Ovary (tissue), 9 donors: ENCODE results near the gene SSUH2. TPM values are rescaled to one million over a fixed set of nuclear protein-coding genes. Genes with fewer than 3 reads are reported as not detected.

ENCODE experiments used
- DNase-seq, 5 donors: peaks; one replicate each; pipeline ENCODE4 v3.0.0-alpha.2; 2019 to 2020
- H3K27ac ChIP-seq, 2 donors: fragments of 200-600 bp; one replicate each; pipeline versions ENCODE4 v1.5.1 to v1.8.0; 2019 to 2022
- H3K27me3 ChIP-seq: fragments of 200-600 bp; one replicate; pipeline ENCODE4 v1.8.0; 2022
- H3K36me3 ChIP-seq: fragments of 200-600 bp; sonication (generic); one replicate; pipeline ENCODE4 v1.5.1; 2019
- H3K4me1 ChIP-seq: one replicate; pipeline ENCODE4 v1.8.1; 2013; ENCODE audit warnings: mild to moderate bottlenecking, moderate library complexity; ENCODE audit not compliant: insufficient read depth
- H3K4me3 ChIP-seq: fragments of 200-600 bp; sonication (generic); one replicate; pipeline ENCODE4 v1.5.1; 2017
- H3K9me3 ChIP-seq, 2 donors: fragments of 200-600 bp in 1 of 2; sonication (generic) in 1 of 2; one replicate each; pipeline versions ENCODE4 v1.5.1 to v1.8.1; 2013 to 2019; ENCODE audit warnings: mild to moderate bottlenecking in 1 of 2, moderate library complexity in 1 of 2
- EP300 ChIP-seq: sonication (generic); formaldehyde crosslinking; IDR thresholded peaks from one replicate; pipeline ENCODE4 v1.6.1; 2017; ENCODE audit warnings: antibody characterized with exemption
- POLR2A ChIP-seq: fragments of 450-650 bp; IDR thresholded peaks from one replicate; pipeline ENCODE4 v1.6.1; 2017; ENCODE audit warnings: antibody characterized with exemption, mild to moderate bottlenecking, moderate library complexity
- WGBS, 3 donors: extraction: QIAGEN DNeasy Blood & Tissue Kit in 1 of 3; methylation state at CpG; one replicate each; pipeline versions ENCODE4 v1.1.5 to v1.1.7; 2013 to 2017; 5-methylcytosine and 5-hydroxymethylcytosine counted together
- intact Hi-C, 4 donors: fragments of 100-400 bp; cut with DNase I; formaldehyde crosslinking; loops; one replicate each; pipeline versions ENCODE4 v1.11.0 to v1.15.1; 2022 to 2023
- polyA plus RNA-seq, 2 donors: library from polyadenylated mRNA; stranded (reverse); fragments of 200-250 nt in 1 of 2; fragments of 350-450 nt in 1 of 2; fragmentation: Illumina TruSeq in 1 of 2; extraction: RNeasy Lipid Tissue Mini Kit (QIAGEN cat#74804) in 1 of 2; gene quantifications; one replicate each; pipeline ENCODE4 v1.2.3, GENCODE V29; 2013 to 2014
- total RNA-seq, 7 donors: library from RNA; depleted of rRNA in 2 of 7; stranded (reverse); fragments of >200 nt in 2 of 7; fragmentation: NEBNext Ultra II Directional in 3 of 7; extraction: Animal tissue kit (Norgen Biotek cat#: 25700) in 3 of 7; gene quantifications; one replicate each; pipeline versions ENCODE4 v1.1.0 to v1.2.4, GENCODE V29; 2016 to 2023
- TF ChIP-seq, protein P1 (sequence below), 3 donors: fragments of 450-650 bp in 2 of 3; fragments of 200-600 bp in 1 of 3; IDR thresholded peaks; one replicate each; pipeline versions ENCODE4 v1.5.1 to v1.8.0; 2016 to 2022; ENCODE audit warnings: antibody characterized with exemption in 3 of 3, mild to moderate bottlenecking in 1 of 3
- donor health status: DM: no; HTN: no; CAD: no; lungs with moderate emphysema.
- donor health status: DM: no; HTN: no; CAD: no.
- donor health status: Bipolar disorder and iron deficiency.
- donor health status: DM: yes; HTN: yes; CAD: no.
- donor health status: DM: no; HTN: no; CAD: no.
- donor health status: DM: yes; HTN: yes; CAD: no.

The SSUH2 gene
- total and polyA plus RNA-seq, 9 donors = 0.27 to 1.6 (median 0.63) TPM; not detected in 1

DNA sequence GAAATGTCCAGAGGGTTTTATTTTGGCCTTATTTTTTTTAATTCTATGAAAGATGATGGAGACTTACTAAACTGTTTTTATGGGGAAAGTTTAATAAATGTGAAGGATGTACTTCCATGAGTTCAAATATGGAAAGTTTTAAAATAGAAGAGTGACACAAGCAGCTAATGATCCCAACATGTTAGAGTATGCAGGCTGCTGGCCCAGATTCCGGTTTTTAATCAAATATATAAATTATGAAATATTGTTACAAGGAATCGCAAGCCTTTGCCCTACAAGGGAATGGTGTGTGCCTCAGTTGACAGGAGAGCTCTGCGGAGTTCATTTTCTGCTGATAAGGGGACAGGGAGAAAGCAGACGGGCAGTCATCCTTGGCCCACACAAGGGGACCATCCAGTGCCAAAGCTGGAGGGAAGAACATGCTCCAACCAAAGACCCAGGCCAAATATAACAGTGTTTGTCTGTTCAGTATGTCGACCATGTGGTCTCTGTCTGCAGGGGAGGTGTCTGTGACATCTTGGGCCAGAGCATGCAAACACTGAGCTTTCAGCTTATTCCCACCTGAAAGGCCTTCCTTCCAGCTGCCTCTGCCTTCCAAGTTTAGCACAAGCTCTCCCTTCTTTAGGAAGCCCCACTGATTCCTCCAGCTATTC, 69.8 kb downstream of the SSUH2 start:
- WGBS, 3 donors = 26 to 45% (median 36%) methylated on average over 5 of the region's 5 CpGs
- TF ChIP-seq, protein P1, sequence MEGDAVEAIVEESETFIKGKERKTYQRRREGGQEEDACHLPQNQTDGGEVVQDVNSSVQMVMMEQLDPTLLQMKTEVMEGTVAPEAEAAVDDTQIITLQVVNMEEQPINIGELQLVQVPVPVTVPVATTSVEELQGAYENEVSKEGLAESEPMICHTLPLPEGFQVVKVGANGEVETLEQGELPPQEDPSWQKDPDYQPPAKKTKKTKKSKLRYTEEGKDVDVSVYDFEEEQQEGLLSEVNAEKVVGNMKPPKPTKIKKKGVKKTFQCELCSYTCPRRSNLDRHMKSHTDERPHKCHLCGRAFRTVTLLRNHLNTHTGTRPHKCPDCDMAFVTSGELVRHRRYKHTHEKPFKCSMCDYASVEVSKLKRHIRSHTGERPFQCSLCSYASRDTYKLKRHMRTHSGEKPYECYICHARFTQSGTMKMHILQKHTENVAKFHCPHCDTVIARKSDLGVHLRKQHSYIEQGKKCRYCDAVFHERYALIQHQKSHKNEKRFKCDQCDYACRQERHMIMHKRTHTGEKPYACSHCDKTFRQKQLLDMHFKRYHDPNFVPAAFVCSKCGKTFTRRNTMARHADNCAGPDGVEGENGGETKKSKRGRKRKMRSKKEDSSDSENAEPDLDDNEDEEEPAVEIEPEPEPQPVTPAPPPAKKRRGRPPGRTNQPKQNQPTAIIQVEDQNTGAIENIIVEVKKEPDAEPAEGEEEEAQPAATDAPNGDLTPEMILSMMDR (IDR thresholded peaks at IDR 0.05) = no peak
- no peak for TF ChIP-seq POLR2A
- TF ChIP-seq EP300 = no peak
- no peaks in the 10 kb centered on the region for H3K9me3 ChIP-seq

DNA sequence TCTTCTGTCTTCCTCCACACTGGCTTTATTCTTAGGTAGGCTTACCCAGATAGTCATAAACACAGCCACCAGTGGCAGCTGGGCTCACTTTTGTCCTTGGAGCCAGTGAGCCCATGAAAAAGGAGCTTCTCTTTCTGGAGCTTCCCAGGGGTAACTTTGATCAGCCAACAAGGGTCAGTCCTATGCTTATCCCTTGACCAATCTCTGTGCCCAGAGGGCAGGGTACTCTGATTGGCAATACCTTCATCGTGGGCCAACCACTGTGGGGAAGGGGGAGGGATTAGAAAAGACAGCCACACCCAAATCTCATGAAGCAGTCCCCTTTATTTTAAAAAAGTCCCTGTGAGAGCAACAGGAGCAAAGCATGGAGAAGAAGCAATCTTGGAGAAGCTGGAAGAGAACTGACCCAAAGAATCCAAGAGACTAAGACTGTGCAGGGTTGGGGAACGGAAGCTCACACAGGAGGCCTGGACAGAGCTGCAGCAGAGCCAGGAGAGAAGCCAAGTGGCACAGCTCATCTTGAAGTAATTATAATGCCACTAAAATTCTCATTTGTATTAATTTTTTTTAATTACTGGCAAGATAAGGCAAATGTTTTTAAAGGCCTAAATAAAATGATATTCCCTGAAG, 70.4 kb downstream of the SSUH2 start:
- WGBS, 3 donors = 67 to 70% (median 69%) methylated on average over 2 of the region's 2 CpGs
- peaks cover 24% of the 10 kb centered on the region for H3K4me1 ChIP-seq
- H3K27me3 ChIP-seq = no peaks in the 10 kb centered on the region
- no peak for TF ChIP-seq EP300
- TF ChIP-seq, protein P1 (IDR thresholded peaks at IDR 0.05) = no peak
- no peak for TF ChIP-seq POLR2A
- no peaks in the 10 kb centered on the region for H3K36me3 ChIP-seq
- intact Hi-C loops = loop anchor here in 1 of 4 donors (10.0 kb wide), 1 partner anchor 59 kb away; no protein-coding TSS in a partner anchor
- H3K9me3 ChIP-seq = no peaks in the 10 kb centered on the region
- no peak overlapping the region for H3K27ac ChIP-seq
- no peak overlapping the region for H3K4me3 ChIP-seq
- DNase-seq = no peak

More for the DNA sequence above, 69.8 kb downstream of the SSUH2 start:
- intact Hi-C loops = loop anchor here in 1 of 4 donors (10.0 kb wide), 1 partner anchor 60 kb away; no protein-coding TSS in a partner anchor
- H3K4me1 ChIP-seq = peaks cover 24% of the 10 kb centered on the region
- H3K27ac ChIP-seq = no peak overlapping the region
- no peaks in the 10 kb centered on the region for H3K36me3 ChIP-seq
- H3K27me3 ChIP-seq = no peaks in the 10 kb centered on the region
- H3K4me3 ChIP-seq = no peak overlapping the region
- DNase-seq = no peak

DNA sequence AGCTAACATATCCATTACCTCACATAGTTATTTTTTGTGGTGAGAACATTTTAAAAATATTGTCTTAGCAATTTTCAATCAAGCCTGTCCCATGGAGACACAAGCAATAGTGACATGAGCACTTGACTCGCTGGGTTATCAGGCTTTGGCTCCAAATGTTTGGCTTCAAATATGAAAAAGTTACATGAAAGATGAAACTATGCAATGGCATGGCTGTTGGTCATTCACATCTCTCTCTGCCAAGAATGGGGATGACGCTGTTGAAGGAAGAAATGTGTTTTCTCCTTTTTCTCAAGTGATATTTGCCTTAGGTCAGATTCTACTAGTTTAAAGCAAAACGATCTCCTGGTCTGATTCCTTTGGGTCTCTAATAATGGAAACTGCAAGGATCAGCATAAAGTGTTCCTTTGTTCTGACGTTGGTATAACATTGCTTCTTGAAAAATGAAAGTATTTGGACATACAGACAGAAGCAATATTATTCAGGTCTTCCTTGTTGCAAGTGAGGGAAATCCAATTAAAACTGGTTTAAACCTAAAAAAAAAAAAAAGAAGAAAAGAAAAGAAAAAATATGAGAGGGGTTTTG, 71.2 kb downstream of the SSUH2 start:
- no peak for DNase-seq
- Histone ChIP-seq H3K4me1 (peaks cover 24% of the 10 kb centered on the region), H3K9me3 (no peaks in the 10 kb centered on the region), H3K27me3 (no peaks in the 10 kb centered on the region), H3K27ac (no peak overlapping the region), H3K4me3 (no peak overlapping the region), H3K36me3 (no peaks in the 10 kb centered on the region)
- 42 to 53% (median 45%) methylated on average over 4 of the region's 4 CpGs for WGBS, 3 donors
- TF ChIP-seq EP300 (no peak), POLR2A (no peak)
- TF ChIP-seq, protein P1 (IDR thresholded peaks at IDR 0.05) = no peak
- intact Hi-C loops = loop anchor here in 1 of 4 donors (10.0 kb wide), 1 partner anchor 59 kb away; no protein-coding TSS in a partner anchor

DNA sequence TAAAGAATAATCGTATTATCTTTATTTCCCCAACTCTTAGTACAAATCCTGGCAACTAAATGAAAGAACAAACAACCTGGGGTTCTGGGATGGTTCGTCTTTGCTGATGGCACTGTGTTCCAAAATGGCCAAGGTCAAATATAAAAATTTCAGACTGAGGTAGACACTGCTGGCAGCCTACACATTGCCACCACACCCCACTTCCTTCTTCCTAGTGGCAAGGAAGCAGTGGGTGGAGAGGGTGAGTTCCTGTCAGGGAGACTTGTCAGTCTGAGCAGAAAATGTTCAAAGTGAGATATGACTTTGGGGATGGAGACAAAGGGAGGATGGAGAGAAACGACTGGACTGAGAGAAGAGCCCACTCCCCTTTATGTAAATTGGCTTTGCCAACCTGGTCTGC, 73.3 kb downstream of the SSUH2 start:
- Histone ChIP-seq H3K27me3 (no peaks in the 10 kb centered on the region), H3K4me1 (peaks cover 19% of the 10 kb centered on the region), H3K4me3 (no peak overlapping the region), H3K9me3 (no peaks in the 10 kb centered on the region), H3K36me3 (no peaks in the 10 kb centered on the region), H3K27ac (no peak overlapping the region)
- WGBS, 3 donors = 25 to 39% (median 28%) methylated on average over 3 of the region's 3 CpGs
- DNase-seq = no peak
- intact Hi-C loops = loop anchor here in 1 of 4 donors (10.0 kb wide), 1 partner anchor 56 kb away; no protein-coding TSS in a partner anchor
- no peak for TF ChIP-seq EP300
- TF ChIP-seq, protein P1 (IDR thresholded peaks at IDR 0.05) = no peak
- no peak for TF ChIP-seq POLR2A

Other genes starting within 250 kb of the SSUH2 start
- 100 to 1,000 TPM in 5 of 7 donors, 10 to 100 TPM in 2; 42.1 to 146 (median 124) TPM for gene LMCD1, start 143.0 kb downstream of the SSUH2 start, total RNA-seq
- 100 to 1,000 TPM; 127 to 133 TPM for gene LMCD1, start 143.0 kb downstream of the SSUH2 start, polyA plus RNA-seq
- under 1 TPM in 1 of 7 donors, not detected in 6; 0.23 TPM for gene CAV3, start 89.0 kb upstream of the SSUH2 start, total RNA-seq
- gene CAV3, start 89.0 kb upstream of the SSUH2 start, polyA plus RNA-seq = under 1 TPM in 1 of 2 donors, not detected in 1; 0.15 TPM
- gene OXTR, start 124.8 kb upstream of the SSUH2 start, total RNA-seq = 10 to 100 TPM in 1 of 7 donors, 1 to 10 TPM in 3, under 1 TPM in 3; 0.27 to 14.9 (median 1.1) TPM
- gene OXTR, start 124.8 kb upstream of the SSUH2 start, polyA plus RNA-seq = 1 to 10 TPM; 4.9 to 5.0 TPM